RWPE2 (cell line): ENCODE data around the gene ROBO4.

Experiments
- ATAC-seq: fragments of 200-7000 bp; cut with Tn5 transposase; 3 replicates; pipeline ENCODE4 v1.9.1; 2021; ENCODE audit warnings: low read depth
- DNase-seq: peaks from one replicate; pipeline ENCODE4 v3.0.0-alpha.2; 2020; ENCODE audit warnings: low spot score
- H3K27ac ChIP-seq: fragments of 450-650 bp; 2 replicates; pipeline ENCODE4 v1.5.1; 2017; ENCODE audit warnings: mild to moderate bottlenecking; ENCODE audit not compliant: poor library complexity, severe bottlenecking
- H3K27me3 ChIP-seq: fragments of 250-450 bp; sonication (Bioruptor Pico); 2 replicates; pipeline ENCODE4 v1.5.1; 2021; ENCODE audit warnings: mild to moderate bottlenecking, moderate library complexity; ENCODE audit not compliant: insufficient read depth, poor library complexity, severe bottlenecking
- H3K36me3 ChIP-seq: fragments of 250-450 bp; sonication (Bioruptor Pico); 2 replicates; pipeline ENCODE4 v1.5.1; 2020; ENCODE audit warnings: low read depth, mild to moderate bottlenecking, moderate library complexity
- H3K4me1 ChIP-seq: fragments of 250-450 bp; sonication (Bioruptor Pico); 2 replicates; pipeline ENCODE4 v1.5.1; 2021; ENCODE audit warnings: mild to moderate bottlenecking, moderate library complexity; ENCODE audit not compliant: insufficient read depth, poor library complexity, severe bottlenecking
- H3K4me3 ChIP-seq: fragments of 250-450 bp; sonication (Bioruptor Pico); 2 replicates; pipeline ENCODE4 v1.5.1; 2021; ENCODE audit warnings: mild to moderate bottlenecking, moderate library complexity; ENCODE audit not compliant: severe bottlenecking
- H3K9me3 ChIP-seq: fragments of 250-450 bp; sonication (Bioruptor Pico); 2 replicates; pipeline ENCODE4 v1.5.1; 2021; ENCODE audit warnings: mild to moderate bottlenecking, moderate library complexity; ENCODE audit not compliant: severe bottlenecking
- CTCF ChIP-seq: fragments of 450-650 bp; IDR thresholded peaks from one replicate; pipeline ENCODE4 v1.5.1; 2017; ENCODE audit warnings: mild to moderate bottlenecking, moderate library complexity; ENCODE audit not compliant: poor library complexity, severe bottlenecking

The ROBO4 gene

GRCh38 chr11:124891373-124891861 lies 6.2 kb downstream of the ROBO4 start:
- Histone ChIP-seq H3K27me3 (no peaks in the 10 kb centered on the region), H3K36me3 (no peaks in the 10 kb centered on the region), H3K9me3 (no peaks in the 10 kb centered on the region), H3K4me1 (no peaks in the 10 kb centered on the region), H3K4me3 (no peak overlapping the region), H3K27ac (no peak overlapping the region)
- no peak for DNase-seq
- no peak for ATAC-seq
- TF ChIP-seq CTCF, result no peak

- TF ChIP-seq CTCF, result no peak
- ATAC-seq (no peak), DNase-seq (no peak)
- Histone ChIP-seq H3K4me1 (no peaks in the 10 kb centered on the region), H3K4me3 (no peak overlapping the region), H3K9me3 (no peaks in the 10 kb centered on the region), H3K27ac (no peak overlapping the region), H3K36me3 (no peaks in the 10 kb centered on the region), H3K27me3 (no peaks in the 10 kb centered on the region)
Measured at GRCh38 chr11:124890683-124891372, 6.8 kb downstream of the ROBO4 start.

- ATAC-seq (no peak), DNase-seq (no peak)
- H3K27ac ChIP-seq, result no peak overlapping the region
- H3K9me3 ChIP-seq, result no peaks in the 10 kb centered on the region
- H3K4me1 ChIP-seq, result no peaks in the 10 kb centered on the region
- H3K36me3 ChIP-seq, result no peaks in the 10 kb centered on the region
- no peak overlapping the region for H3K4me3 ChIP-seq
- H3K27me3 ChIP-seq, result no peaks in the 10 kb centered on the region
- no peak for TF ChIP-seq CTCF
Measured at GRCh38 chr11:124890151-124890550, 7.5 kb downstream of the ROBO4 start.

GRCh38 chr11:124889191-124890091 lies 8.2 kb downstream of the ROBO4 start:
- Histone ChIP-seq H3K27ac (no peak overlapping the region), H3K27me3 (no peaks in the 10 kb centered on the region), H3K36me3 (no peaks in the 10 kb centered on the region), H3K4me3 (no peak overlapping the region), H3K4me1 (no peaks in the 10 kb centered on the region), H3K9me3 (no peaks in the 10 kb centered on the region)
- ATAC-seq, result no peak
- TF ChIP-seq CTCF, result no peak
- DNase-seq, result no peak
